ENCODE data around the gene LETM1. TPM values are rescaled to one million over a fixed set of nuclear protein-coding genes. Genes with fewer than 3 reads are reported as not detected.

The LETM1 gene
- polyA plus RNA-seq, 3 donors = 18.2 to 19.8 (median 18.6) TPM

- no peak for DNase-seq (ENCODE audit: low read depth in 3 of 3, low spot score in 2 of 3)
These were observed 89.6 kb downstream of the LETM1 start for GRCh38 chr4:1766106-1767060.

- no peak for DNase-seq (ENCODE audit: low read depth in 3 of 3, low spot score in 2 of 3)
These were observed 90.4 kb downstream of the LETM1 start for GRCh38 chr4:1765409-1766072.

GRCh38 chr4:1764670-1765069 lies 91.3 kb downstream of the LETM1 start:
- DNase-seq (ENCODE audit: low read depth in 3 of 3, low spot score in 2 of 3) = no peak

- no peak for DNase-seq (ENCODE audit: low read depth in 3 of 3, low spot score in 2 of 3)
These were observed 92.3 kb downstream of the LETM1 start for GRCh38 chr4:1763550-1764080.

- no peak for DNase-seq (ENCODE audit: low read depth in 3 of 3, low spot score in 2 of 3)
These were observed 92.8 kb downstream of the LETM1 start for GRCh38 chr4:1763070-1763549.

GRCh38 chr4:1762264-1763010 lies 93.5 kb downstream of the LETM1 start:
- DNase-seq (ENCODE audit: low read depth in 3 of 3, low spot score in 2 of 3) = no peak

Other genes starting within 250 kb of the LETM1 start
- gene FAM53A, start 171.8 kb downstream of the LETM1 start, polyA plus RNA-seq (ENCODE audit: insufficient read length in 3 of 3) = 1 to 10 TPM; 1.1 to 1.7 (median 1.3) TPM
- 10 to 100 TPM; 95.6 to 98.5 (median 97.9) TPM for gene SLBP, start 143.8 kb downstream of the LETM1 start, polyA plus RNA-seq (ENCODE audit: insufficient read length in 3 of 3)
- gene TMEM129, start 134.8 kb downstream of the LETM1 start, polyA plus RNA-seq (ENCODE audit: insufficient read length in 3 of 3) = 10 to 100 TPM; 33.2 to 37.1 (median 34.2) TPM
- gene TACC3, start 134.6 kb downstream of the LETM1 start, polyA plus RNA-seq (ENCODE audit: insufficient read length in 3 of 3) = 10 to 100 TPM; 36.5 to 40.9 (median 39.8) TPM
- gene FGFR3, start 62.9 kb downstream of the LETM1 start, polyA plus RNA-seq (ENCODE audit: insufficient read length in 3 of 3) = 10 to 100 TPM; 59.6 to 73.9 (median 62.8) TPM
- gene NSD2, start 15.2 kb upstream of the LETM1 start, polyA plus RNA-seq (ENCODE audit: insufficient read length in 3 of 3) = 10 to 100 TPM; 73.8 to 76.6 (median 75.5) TPM
- gene NELFA, start 152.8 kb upstream of the LETM1 start, polyA plus RNA-seq (ENCODE audit: insufficient read length in 3 of 3) = 10 to 100 TPM; 23.7 to 25.8 (median 24.4) TPM
- gene NAT8L, start 203.2 kb upstream of the LETM1 start, polyA plus RNA-seq (ENCODE audit: insufficient read length in 3 of 3) = 1 to 10 TPM; 5.6 to 7.6 (median 7.3) TPM

Data from right renal cortex interstitium (tissue), 3 donors.